ENCODE data around the gene CRAMP1. TPM values are rescaled to one million over a fixed set of nuclear protein-coding genes. Genes with fewer than 3 reads are reported as not detected.

CRAMP1 gene
- total RNA-seq, 4 donors from 2014 or later: 15.7 to 39.3 (median 26.1) TPM

- Histone ChIP-seq H3K27ac (no peak overlapping the region), H3K4me3 (no peak overlapping the region), H3K4me1 (no peaks in the 10 kb centered on the region), H3K9me3 (no peaks in the 10 kb centered on the region), H3K27me3 (no peaks in the 10 kb centered on the region), H3K36me3 (peaks cover 29% of the 10 kb centered on the region)
- no peak for DNase-seq (ENCODE audit: low spot score in 2 of 2)
- no peak for TF ChIP-seq EP300 (IDR thresholded peaks at IDR 0.05)
- 85% methylated on average over 11 of the region's 13 CpGs for WGBS
These were observed 44.2 kb upstream of the CRAMP1 start for GRCh38 chr16:1567988-1568387.

DNA sequence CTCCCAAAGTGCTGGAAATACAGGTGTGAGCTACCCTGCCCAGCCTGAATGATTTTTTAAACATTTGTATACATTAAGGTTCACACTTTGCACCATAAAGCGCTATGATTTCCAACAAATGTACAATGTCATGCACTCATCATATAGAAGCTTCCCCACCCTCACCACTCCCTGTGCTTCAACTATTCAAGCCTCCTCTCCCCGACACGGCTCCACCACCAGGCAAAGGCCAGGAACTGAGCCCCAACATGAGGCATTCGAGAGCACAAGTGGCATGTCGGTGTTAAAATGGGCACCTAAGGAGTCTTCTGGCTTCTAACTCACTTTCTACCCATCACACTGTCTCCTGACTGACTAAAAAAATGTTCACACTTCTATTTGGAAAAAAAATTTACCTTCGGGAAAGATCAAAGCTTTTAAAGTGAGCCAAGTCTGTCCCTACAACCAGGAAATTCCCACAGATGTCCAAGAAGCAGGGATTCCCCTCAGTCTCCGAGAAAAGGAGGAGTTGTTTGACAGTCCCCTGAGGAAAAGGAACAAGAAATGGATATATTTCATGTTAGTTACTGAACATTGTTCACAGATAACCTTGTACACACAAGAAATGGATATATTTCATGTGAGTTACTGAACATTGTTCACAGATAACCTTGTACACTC lies 41.0 kb upstream of the CRAMP1 start:
- H3K4me3 ChIP-seq: no peak overlapping the region
- WGBS: 70% methylated on average over 7 of the region's 7 CpGs

GRCh38 chr16:1572673-1573072 lies 39.5 kb upstream of the CRAMP1 start:
- no peak for DNase-seq (ENCODE audit: low spot score in 2 of 2)

More for the DNA sequence above, 41.0 kb upstream of the CRAMP1 start:
- Histone ChIP-seq H3K27me3 (no peaks in the 10 kb centered on the region), H3K4me1 (no peaks in the 10 kb centered on the region), H3K9me3 (no peaks in the 10 kb centered on the region), H3K27ac (no peak overlapping the region), H3K36me3 (peaks cover 20% of the 10 kb centered on the region)
- TF ChIP-seq POLR2A (IDR thresholded peaks at IDR 0.05) (no peak), POLR2AphosphoS5 (IDR thresholded peaks at IDR 0.05) (no peak), EP300 (IDR thresholded peaks at IDR 0.05) (no peak)
- TF ChIP-seq, protein P1, sequence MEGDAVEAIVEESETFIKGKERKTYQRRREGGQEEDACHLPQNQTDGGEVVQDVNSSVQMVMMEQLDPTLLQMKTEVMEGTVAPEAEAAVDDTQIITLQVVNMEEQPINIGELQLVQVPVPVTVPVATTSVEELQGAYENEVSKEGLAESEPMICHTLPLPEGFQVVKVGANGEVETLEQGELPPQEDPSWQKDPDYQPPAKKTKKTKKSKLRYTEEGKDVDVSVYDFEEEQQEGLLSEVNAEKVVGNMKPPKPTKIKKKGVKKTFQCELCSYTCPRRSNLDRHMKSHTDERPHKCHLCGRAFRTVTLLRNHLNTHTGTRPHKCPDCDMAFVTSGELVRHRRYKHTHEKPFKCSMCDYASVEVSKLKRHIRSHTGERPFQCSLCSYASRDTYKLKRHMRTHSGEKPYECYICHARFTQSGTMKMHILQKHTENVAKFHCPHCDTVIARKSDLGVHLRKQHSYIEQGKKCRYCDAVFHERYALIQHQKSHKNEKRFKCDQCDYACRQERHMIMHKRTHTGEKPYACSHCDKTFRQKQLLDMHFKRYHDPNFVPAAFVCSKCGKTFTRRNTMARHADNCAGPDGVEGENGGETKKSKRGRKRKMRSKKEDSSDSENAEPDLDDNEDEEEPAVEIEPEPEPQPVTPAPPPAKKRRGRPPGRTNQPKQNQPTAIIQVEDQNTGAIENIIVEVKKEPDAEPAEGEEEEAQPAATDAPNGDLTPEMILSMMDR (IDR thresholded peaks at IDR 0.05): no peak
- no peak for DNase-seq (ENCODE audit: low spot score in 2 of 2)

GRCh38 chr16:1573301-1573700 lies 38.9 kb upstream of the CRAMP1 start:
- no peak for DNase-seq (ENCODE audit: low spot score in 2 of 2)
- TF ChIP-seq POLR2A (IDR thresholded peaks at IDR 0.05) (no peak), EP300 (IDR thresholded peaks at IDR 0.05) (no peak), POLR2AphosphoS5 (IDR thresholded peaks at IDR 0.05) (no peak)
- TF ChIP-seq, protein P1 (IDR thresholded peaks at IDR 0.05): no peak
- Histone ChIP-seq H3K27ac (no peak overlapping the region), H3K4me3 (no peak overlapping the region), H3K9me3 (no peaks in the 10 kb centered on the region), H3K27me3 (no peaks in the 10 kb centered on the region), H3K36me3 (peaks cover 33% of the 10 kb centered on the region), H3K4me1 (no peaks in the 10 kb centered on the region)
- 90% methylated on average over 5 of the region's 5 CpGs for WGBS

More at GRCh38 chr16:1572673-1573072, 39.5 kb upstream of the CRAMP1 start:
- no peak for TF ChIP-seq POLR2AphosphoS5 (IDR thresholded peaks at IDR 0.05)
- TF ChIP-seq EP300 (IDR thresholded peaks at IDR 0.05): no peak
- TF ChIP-seq, protein P1 (IDR thresholded peaks at IDR 0.05): no peak
- TF ChIP-seq POLR2A (IDR thresholded peaks at IDR 0.05): no peak
- no peak overlapping the region for H3K27ac ChIP-seq
- H3K27me3 ChIP-seq: no peaks in the 10 kb centered on the region
- no peak overlapping the region for H3K4me3 ChIP-seq
- peaks cover 28% of the 10 kb centered on the region for H3K36me3 ChIP-seq
- no peaks in the 10 kb centered on the region for H3K4me1 ChIP-seq
- WGBS: 86% methylated on average over 7 of the region's 7 CpGs
- H3K9me3 ChIP-seq: no peaks in the 10 kb centered on the region

DNA sequence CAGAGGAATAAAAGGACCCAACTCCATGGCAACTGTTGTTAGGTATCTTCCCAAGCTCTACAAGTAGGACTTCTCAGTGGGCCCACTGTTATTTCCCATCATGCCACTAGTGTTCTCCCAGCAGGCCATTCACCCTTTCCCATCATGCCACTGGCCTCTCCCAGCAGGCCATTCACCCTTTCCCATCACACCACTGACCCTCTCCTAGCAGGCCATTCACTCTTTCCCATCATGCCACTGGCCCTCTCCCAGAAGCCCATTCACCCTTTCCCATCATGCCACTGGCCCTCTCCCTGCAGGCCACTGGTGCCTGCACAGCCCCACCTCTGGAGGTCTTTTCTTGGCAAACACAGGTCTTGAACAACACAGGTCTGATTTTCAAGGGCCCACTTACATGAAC lies 36.6 kb upstream of the CRAMP1 start:
- Histone ChIP-seq H3K4me3 (no peak overlapping the region), H3K36me3 (peaks cover 50% of the 10 kb centered on the region), H3K9me3 (no peaks in the 10 kb centered on the region), H3K4me1 (no peaks in the 10 kb centered on the region), H3K27me3 (no peaks in the 10 kb centered on the region), H3K27ac (no peak overlapping the region)
- TF ChIP-seq, protein P1 (IDR thresholded peaks at IDR 0.05): no peak
- no peak for TF ChIP-seq POLR2A (IDR thresholded peaks at IDR 0.05)
- TF ChIP-seq EP300 (IDR thresholded peaks at IDR 0.05): no peak
- no peak for TF ChIP-seq POLR2AphosphoS5 (IDR thresholded peaks at IDR 0.05)
- no peak for DNase-seq (ENCODE audit: low spot score in 2 of 2)

GRCh38 chr16:1579214-1579613 lies 32.9 kb upstream of the CRAMP1 start:
- H3K27me3 ChIP-seq: no peaks in the 10 kb centered on the region
- no peak overlapping the region for H3K4me3 ChIP-seq
- 85% methylated on average over 5 of the region's 5 CpGs for WGBS
- H3K36me3 ChIP-seq: peaks cover 57% of the 10 kb centered on the region
- H3K9me3 ChIP-seq: no peaks in the 10 kb centered on the region
- DNase-seq (ENCODE audit: low spot score in 2 of 2): no peak
- TF ChIP-seq POLR2AphosphoS5 (IDR thresholded peaks at IDR 0.05) (no peak), POLR2A (IDR thresholded peaks at IDR 0.05) (no peak), EP300 (IDR thresholded peaks at IDR 0.05) (no peak)
- TF ChIP-seq, protein P1 (IDR thresholded peaks at IDR 0.05): no peak
- no peaks in the 10 kb centered on the region for H3K4me1 ChIP-seq
- no peak overlapping the region for H3K27ac ChIP-seq
